Ectodermal cell (in vitro differentiated cells): Measurements from ENCODE around the gene RAB36. TPM values are rescaled to one million over a fixed set of nuclear protein-coding genes. Genes with fewer than 3 reads are reported as not detected.

Experiments
- H3K27ac ChIP-seq: 2 replicates; pipeline ENCODE4 v1.7.0; 2013; ENCODE audit warnings: mild to moderate bottlenecking, low read depth, low read length; ENCODE audit not compliant: insufficient read depth, poor library complexity, severe bottlenecking
- H3K27me3 ChIP-seq: 2 replicates; pipeline ENCODE4 v1.7.0; 2013; ENCODE audit warnings: mild to moderate bottlenecking, low read length; ENCODE audit not compliant: insufficient read depth, control insufficient read depth, poor library complexity, severe bottlenecking
- H3K36me3 ChIP-seq: one replicate; pipeline ENCODE4 v1.7.0; 2013; ENCODE audit warnings: low read length; ENCODE audit not compliant: control insufficient read depth, insufficient read depth
- H3K4me1 ChIP-seq: one replicate; pipeline ENCODE4 v1.7.0; 2013; ENCODE audit warnings: low read length; ENCODE audit not compliant: control insufficient read depth, insufficient read depth
- H3K4me3 ChIP-seq: 2 replicates; pipeline ENCODE4 v1.7.0; 2013; ENCODE audit warnings: low read depth, low read length, control low read depth; ENCODE audit not compliant: insufficient read depth
- H3K9me3 ChIP-seq: 2 replicates; pipeline ENCODE4 v1.7.0; 2013; ENCODE audit warnings: mild to moderate bottlenecking, low read length, moderate library complexity; ENCODE audit not compliant: control insufficient read depth
- WGBS, 2 experiments: methylation state at CpG; one replicate each; pipeline ENCODE4 v1.1.7; 2013; ENCODE audit warnings: missing lambda C conversion rate in 2 of 2; 5-methylcytosine and 5-hydroxymethylcytosine counted together
- polyA plus RNA-seq, 4 experiments: library from polyadenylated mRNA; stranded (reverse); fragments of 50-300 nt; gene quantifications; one replicate each; pipeline ENCODE4 v1.2.3, GENCODE V29; 2013

RAB36 gene, protein sequence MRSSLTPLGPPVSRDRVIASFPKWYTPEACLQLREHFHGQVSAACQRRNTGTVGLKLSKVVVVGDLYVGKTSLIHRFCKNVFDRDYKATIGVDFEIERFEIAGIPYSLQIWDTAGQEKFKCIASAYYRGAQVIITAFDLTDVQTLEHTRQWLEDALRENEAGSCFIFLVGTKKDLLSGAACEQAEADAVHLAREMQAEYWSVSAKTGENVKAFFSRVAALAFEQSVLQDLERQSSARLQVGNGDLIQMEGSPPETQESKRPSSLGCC
- polyA plus RNA-seq (2013, experiment 1 of 4), result 6.2 TPM
- polyA plus RNA-seq (2013, experiment 2 of 4), result 7.1 TPM
- 6.5 TPM for polyA plus RNA-seq (2013, experiment 3 of 4)
- polyA plus RNA-seq (2013, experiment 4 of 4), result 5.6 TPM

- Histone ChIP-seq H3K4me1 (peaks cover 23% of the 10 kb centered on the region), H3K27ac (peak within 1 kb of the TSS; percentile 38), H3K36me3 (peaks cover 3% of the 10 kb centered on the region), H3K9me3 (no peaks in the 10 kb centered on the region), H3K4me3 (peak within 1 kb of the TSS; percentile 51), H3K27me3 (no peaks in the 10 kb centered on the region)
- WGBS, 2 experiments, result 8 to 9% methylated on average over 62 of the region's 62 CpGs
Measured at GRCh38 chr22:23144932-23145877, at the start of gene RAB36. Gene RAB36, plus strand, starts transcription at chr22:23145477. Its CDS starts 1,140 bp downstream, at chr22:23146617.

DNA sequence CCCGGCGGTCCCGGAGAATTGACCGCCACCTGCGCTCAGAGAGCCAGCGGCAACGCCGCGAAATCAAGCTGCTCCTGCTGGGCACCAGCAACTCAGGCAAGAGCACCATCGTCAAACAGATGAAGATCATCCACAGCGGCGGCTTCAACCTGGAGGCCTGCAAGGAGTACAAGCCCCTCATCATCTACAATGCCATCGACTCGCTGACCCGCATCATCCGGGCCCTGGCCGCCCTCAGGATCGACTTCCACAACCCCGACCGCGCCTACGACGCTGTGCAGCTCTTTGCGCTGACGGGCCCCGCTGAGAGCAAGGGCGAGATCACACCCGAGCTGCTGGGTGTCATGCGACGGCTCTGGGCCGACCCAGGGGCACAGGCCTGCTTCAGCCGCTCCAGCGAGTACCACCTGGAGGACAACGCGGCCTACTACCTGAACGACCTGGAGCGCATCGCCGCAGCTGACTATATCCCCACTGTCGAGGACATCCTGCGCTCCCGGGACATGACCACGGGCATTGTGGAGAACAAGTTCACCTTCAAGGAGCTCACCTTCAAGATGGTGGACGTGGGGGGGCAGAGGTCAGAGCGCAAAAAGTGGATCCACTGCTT is 49.4 kb upstream of the RAB36 start:
- Histone ChIP-seq H3K27ac (no peak overlapping the region), H3K4me3 (no peak overlapping the region), H3K36me3 (no peaks in the 10 kb centered on the region), H3K27me3 (no peaks in the 10 kb centered on the region), H3K9me3 (no peaks in the 10 kb centered on the region), H3K4me1 (peaks cover 17% of the 10 kb centered on the region)
- 95% methylated on average over 45 of the region's 45 CpGs for WGBS, 2 experiments

GRCh38 chr22:23097412-23098229 is 47.7 kb upstream of the RAB36 start:
- H3K27ac ChIP-seq, result no peak overlapping the region
- no peaks in the 10 kb centered on the region for H3K27me3 ChIP-seq
- H3K4me1 ChIP-seq, result peaks cover 17% of the 10 kb centered on the region
- 94 to 95% methylated on average over 16 of the region's 16 CpGs for whole genome bisulfite sequencing, 2 experiments
- no peaks in the 10 kb centered on the region for H3K9me3 ChIP-seq
- no peak overlapping the region for H3K4me3 ChIP-seq
- H3K36me3 ChIP-seq, result no peaks in the 10 kb centered on the region

GRCh38 chr22:23098230-23098705 is 47.0 kb upstream of the RAB36 start:
- Histone ChIP-seq H3K27ac (no peak overlapping the region), H3K9me3 (no peaks in the 10 kb centered on the region), H3K4me3 (no peak overlapping the region), H3K4me1 (peaks cover 17% of the 10 kb centered on the region), H3K27me3 (no peaks in the 10 kb centered on the region), H3K36me3 (no peaks in the 10 kb centered on the region)
- 95% methylated on average over 5 of the region's 5 CpGs for WGBS, 2 experiments

- WGBS, 2 experiments, result 92% methylated on average over 28 of the region's 28 CpGs
- Histone ChIP-seq H3K4me3 (no peak overlapping the region), H3K9me3 (no peaks in the 10 kb centered on the region), H3K36me3 (no peaks in the 10 kb centered on the region), H3K4me1 (peaks cover 17% of the 10 kb centered on the region), H3K27ac (no peak overlapping the region), H3K27me3 (no peaks in the 10 kb centered on the region)
Measured at GRCh38 chr22:23098718-23099530, 46.4 kb upstream of the RAB36 start.

DNA sequence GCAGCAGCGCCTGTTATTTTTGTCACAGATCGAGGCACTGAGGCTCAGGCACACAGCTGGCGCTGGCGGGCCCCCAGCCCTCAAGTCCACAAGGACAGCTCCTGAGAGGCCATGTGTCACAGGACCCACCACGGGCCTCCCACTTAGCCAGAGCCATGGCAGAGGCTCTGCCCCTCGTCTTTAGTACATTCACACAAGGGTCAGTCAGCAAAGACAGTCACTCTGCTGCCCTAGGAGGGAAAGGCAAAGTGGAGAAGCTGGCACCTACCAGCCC is 45.8 kb upstream of the RAB36 start:
- Histone ChIP-seq H3K27me3 (no peaks in the 10 kb centered on the region), H3K4me3 (no peak overlapping the region), H3K36me3 (no peaks in the 10 kb centered on the region), H3K9me3 (no peaks in the 10 kb centered on the region), H3K4me1 (peaks cover 14% of the 10 kb centered on the region), H3K27ac (no peak overlapping the region)
- WGBS, 2 experiments, result 92% methylated on average over 6 of the region's 6 CpGs

GRCh38 chr22:23100124-23100801 is 45.0 kb upstream of the RAB36 start:
- WGBS, 2 experiments, result 88 to 94% methylated on average over 7 of the region's 7 CpGs
- no peaks in the 10 kb centered on the region for H3K27me3 ChIP-seq
- peaks cover 6% of the 10 kb centered on the region for H3K4me1 ChIP-seq
- no peak overlapping the region for H3K4me3 ChIP-seq
- H3K27ac ChIP-seq, result no peak overlapping the region
- no peaks in the 10 kb centered on the region for H3K9me3 ChIP-seq
- no peaks in the 10 kb centered on the region for H3K36me3 ChIP-seq

DNA sequence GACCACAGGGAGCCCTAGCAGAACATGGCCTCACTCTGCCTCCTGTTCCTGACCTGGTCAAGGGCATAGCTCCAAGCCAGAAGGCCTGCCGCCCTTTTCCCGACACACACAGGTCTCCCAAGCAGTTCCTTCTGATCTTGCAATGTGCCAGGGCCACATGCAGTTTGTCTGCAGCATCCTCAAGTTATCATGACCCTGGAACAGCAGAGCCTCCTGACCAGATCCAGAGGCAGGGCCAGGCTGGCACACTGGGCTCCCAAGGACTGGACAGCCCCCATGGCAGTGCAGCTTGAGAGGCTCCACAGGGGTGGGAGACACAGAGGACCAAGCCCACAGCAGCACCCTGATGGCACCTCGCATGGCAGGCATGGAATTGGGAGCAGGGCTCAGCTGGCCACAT is 43.8 kb upstream of the RAB36 start:
- H3K9me3 ChIP-seq, result no peaks in the 10 kb centered on the region
- H3K27ac ChIP-seq, result no peak overlapping the region
- no peaks in the 10 kb centered on the region for H3K27me3 ChIP-seq
- 82 to 89% methylated on average over 3 of the region's 3 CpGs for WGBS, 2 experiments
- no peak overlapping the region for H3K4me3 ChIP-seq
- H3K4me1 ChIP-seq, result peaks cover 3% of the 10 kb centered on the region
- H3K36me3 ChIP-seq, result no peaks in the 10 kb centered on the region
